HG03521 (cell line): Measurements from ENCODE around the gene NTN3.

Experiments
- ATAC-seq: cut with Tn5 transposase; IDR thresholded peaks from one replicate; pipeline ENCODE4 v1.9.1; 2021; ENCODE audit warnings: mild to moderate bottlenecking, moderate library complexity; ENCODE audit not compliant: unreplicated experiment

Gene NTN3

GRCh38 chr16:2512735-2513404, 41.8 kb downstream of the NTN3 start:
- ATAC-seq = peak; percentile 1

- ATAC-seq = peak; percentile 77
Observed at GRCh38 chr16:2513405-2514332, 42.6 kb downstream of the NTN3 start, which contains the start of gene ATP6V0C. Gene ATP6V0C (plus strand): TSS chr16:2513952. CDS start chr16:2514104, 152 bp downstream.

- ATAC-seq = no peak
Observed at GRCh38 chr16:2514333-2515179, 43.5 kb downstream of the NTN3 start.

GRCh38 chr16:2515180-2515851, 44.2 kb downstream of the NTN3 start:
- ATAC-seq = no peak

- no peak for ATAC-seq
Observed at GRCh38 chr16:2516391-2517240, 45.5 kb downstream of the NTN3 start.

GRCh38 chr16:2517954-2518605, 47.0 kb downstream of the NTN3 start:
- ATAC-seq = no peak

- ATAC-seq = no peak
Observed at GRCh38 chr16:2518823-2519710, 48.0 kb downstream of the NTN3 start.

GRCh38 chr16:2519711-2520080, 48.6 kb downstream of the NTN3 start:
- ATAC-seq = no peak

GRCh38 chr16:2520097-2520783, 49.1 kb downstream of the NTN3 start, which contains the start of gene AMDHD2:
Gene AMDHD2 (plus strand): TSS chr16:2520371. CDS start chr16:2520459, 88 bp downstream.
- ATAC-seq = peak; percentile 50

- peak; percentile 26 for ATAC-seq
Observed at GRCh38 chr16:2520784-2521531, 49.9 kb downstream of the NTN3 start.
